Measurements from ENCODE around the gene STUM. TPM values are rescaled to one million over a fixed set of nuclear protein-coding genes. Genes with fewer than 3 reads are reported as not detected.

The STUM gene
- total and polyA plus RNA-seq, 2 experiments from 2014 or later = 0.23 to 1.3 TPM

- TF ChIP-seq, protein P1, sequence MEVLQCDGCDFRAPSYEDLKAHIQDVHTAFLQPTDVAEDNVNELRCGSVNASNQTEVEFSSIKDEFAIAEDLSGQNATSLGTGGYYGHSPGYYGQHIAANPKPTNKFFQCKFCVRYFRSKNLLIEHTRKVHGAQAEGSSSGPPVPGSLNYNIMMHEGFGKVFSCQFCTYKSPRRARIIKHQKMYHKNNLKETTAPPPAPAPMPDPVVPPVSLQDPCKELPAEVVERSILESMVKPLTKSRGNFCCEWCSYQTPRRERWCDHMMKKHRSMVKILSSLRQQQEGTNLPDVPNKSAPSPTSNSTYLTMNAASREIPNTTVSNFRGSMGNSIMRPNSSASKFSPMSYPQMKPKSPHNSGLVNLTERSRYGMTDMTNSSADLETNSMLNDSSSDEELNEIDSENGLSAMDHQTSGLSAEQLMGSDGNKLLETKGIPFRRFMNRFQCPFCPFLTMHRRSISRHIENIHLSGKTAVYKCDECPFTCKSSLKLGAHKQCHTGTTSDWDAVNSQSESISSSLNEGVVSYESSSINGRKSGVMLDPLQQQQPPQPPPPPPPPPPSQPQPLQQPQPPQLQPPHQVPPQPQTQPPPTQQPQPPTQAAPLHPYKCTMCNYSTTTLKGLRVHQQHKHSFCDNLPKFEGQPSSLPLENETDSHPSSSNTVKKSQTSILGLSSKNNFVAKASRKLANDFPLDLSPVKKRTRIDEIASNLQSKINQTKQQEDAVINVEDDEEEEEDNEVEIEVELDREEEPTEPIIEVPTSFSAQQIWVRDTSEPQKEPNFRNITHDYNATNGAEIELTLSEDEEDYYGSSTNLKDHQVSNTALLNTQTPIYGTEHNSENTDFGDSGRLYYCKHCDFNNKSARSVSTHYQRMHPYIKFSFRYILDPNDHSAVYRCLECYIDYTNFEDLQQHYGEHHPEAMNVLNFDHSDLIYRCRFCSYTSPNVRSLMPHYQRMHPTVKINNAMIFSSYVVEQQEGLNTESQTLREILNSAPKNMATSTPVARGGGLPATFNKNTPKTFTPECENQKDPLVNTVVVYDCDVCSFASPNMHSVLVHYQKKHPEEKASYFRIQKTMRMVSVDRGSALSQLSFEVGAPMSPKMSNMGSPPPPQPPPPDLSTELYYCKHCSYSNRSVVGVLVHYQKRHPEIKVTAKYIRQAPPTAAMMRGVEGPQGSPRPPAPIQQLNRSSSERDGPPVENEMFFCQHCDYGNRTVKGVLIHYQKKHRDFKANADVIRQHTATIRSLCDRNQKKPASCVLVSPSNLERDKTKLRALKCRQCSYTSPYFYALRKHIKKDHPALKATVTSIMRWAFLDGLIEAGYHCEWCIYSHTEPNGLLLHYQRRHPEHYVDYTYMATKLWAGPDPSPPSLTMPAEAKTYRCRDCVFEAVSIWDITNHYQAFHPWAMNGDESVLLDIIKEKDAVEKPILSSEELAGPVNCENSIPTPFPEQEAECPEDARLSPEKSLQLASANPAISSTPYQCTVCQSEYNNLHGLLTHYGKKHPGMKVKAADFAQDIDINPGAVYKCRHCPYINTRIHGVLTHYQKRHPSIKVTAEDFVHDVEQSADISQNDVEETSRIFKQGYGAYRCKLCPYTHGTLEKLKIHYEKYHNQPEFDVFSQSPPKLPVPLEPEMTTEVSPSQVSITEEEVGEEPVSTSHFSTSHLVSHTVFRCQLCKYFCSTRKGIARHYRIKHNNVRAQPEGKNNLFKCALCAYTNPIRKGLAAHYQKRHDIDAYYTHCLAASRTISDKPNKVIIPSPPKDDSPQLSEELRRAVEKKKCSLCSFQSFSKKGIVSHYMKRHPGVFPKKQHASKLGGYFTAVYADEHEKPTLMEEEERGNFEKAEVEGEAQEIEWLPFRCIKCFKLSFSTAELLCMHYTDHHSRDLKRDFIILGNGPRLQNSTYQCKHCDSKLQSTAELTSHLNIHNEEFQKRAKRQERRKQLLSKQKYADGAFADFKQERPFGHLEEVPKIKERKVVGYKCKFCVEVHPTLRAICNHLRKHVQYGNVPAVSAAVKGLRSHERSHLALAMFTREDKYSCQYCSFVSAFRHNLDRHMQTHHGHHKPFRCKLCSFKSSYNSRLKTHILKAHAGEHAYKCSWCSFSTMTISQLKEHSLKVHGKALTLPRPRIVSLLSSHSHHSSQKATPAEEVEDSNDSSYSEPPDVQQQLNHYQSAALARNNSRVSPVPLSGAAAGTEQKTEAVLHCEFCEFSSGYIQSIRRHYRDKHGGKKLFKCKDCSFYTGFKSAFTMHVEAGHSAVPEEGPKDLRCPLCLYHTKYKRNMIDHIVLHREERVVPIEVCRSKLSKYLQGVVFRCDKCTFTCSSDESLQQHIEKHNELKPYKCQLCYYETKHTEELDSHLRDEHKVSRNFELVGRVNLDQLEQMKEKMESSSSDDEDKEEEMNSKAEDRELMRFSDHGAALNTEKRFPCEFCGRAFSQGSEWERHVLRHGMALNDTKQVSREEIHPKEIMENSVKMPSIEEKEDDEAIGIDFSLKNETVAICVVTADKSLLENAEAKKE (CRISPR knock-in tag; IDR thresholded peaks at IDR 0.05) = no peak
- no peak for TF ChIP-seq CREB1 (CRISPR knock-in tag; IDR thresholded peaks at IDR 0.05; ENCODE audit: low read depth)
- TF ChIP-seq STAT1 (IDR thresholded peaks at IDR 0.05; ENCODE audit: unreplicated experiment) = no peak
- no peak for TF ChIP-seq NANOG (IDR thresholded peaks at IDR 0.05; ENCODE audit: borderline replicate concordance)
- TF ChIP-seq, protein P2, sequence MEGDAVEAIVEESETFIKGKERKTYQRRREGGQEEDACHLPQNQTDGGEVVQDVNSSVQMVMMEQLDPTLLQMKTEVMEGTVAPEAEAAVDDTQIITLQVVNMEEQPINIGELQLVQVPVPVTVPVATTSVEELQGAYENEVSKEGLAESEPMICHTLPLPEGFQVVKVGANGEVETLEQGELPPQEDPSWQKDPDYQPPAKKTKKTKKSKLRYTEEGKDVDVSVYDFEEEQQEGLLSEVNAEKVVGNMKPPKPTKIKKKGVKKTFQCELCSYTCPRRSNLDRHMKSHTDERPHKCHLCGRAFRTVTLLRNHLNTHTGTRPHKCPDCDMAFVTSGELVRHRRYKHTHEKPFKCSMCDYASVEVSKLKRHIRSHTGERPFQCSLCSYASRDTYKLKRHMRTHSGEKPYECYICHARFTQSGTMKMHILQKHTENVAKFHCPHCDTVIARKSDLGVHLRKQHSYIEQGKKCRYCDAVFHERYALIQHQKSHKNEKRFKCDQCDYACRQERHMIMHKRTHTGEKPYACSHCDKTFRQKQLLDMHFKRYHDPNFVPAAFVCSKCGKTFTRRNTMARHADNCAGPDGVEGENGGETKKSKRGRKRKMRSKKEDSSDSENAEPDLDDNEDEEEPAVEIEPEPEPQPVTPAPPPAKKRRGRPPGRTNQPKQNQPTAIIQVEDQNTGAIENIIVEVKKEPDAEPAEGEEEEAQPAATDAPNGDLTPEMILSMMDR (conservative IDR thresholded peaks at IDR 0.05; ENCODE audit: low read depth in 2 of 2) = no peak
These were observed 53.8 kb downstream of the STUM start (continued) for GRCh38 chr1:226602186-226603021.
